ENCODE data around the gene TNRC6C.

The TNRC6C gene

GRCh38 chr17:78107457-78107856, 149.0 kb downstream of the TNRC6C start:
- ATAC-seq, result no peak
- TF ChIP-seq POU6F1 (CRISPR knock-in tag; IDR thresholded peaks at IDR 0.05; ENCODE audit: borderline replicate concordance, low read depth) (no peak), CSRNP3 (CRISPR knock-in tag; IDR thresholded peaks at IDR 0.05) (no peak), BACH2 (CRISPR knock-in tag; IDR thresholded peaks at IDR 0.05; ENCODE audit: borderline replicate concordance) (no peak), ZC3H10 (CRISPR knock-in tag; IDR thresholded peaks at IDR 0.05) (no peak), CREB5 (CRISPR knock-in tag; IDR thresholded peaks at IDR 0.05; ENCODE audit: low read depth) (no peak), ZNF8 (CRISPR knock-in tag; IDR thresholded peaks at IDR 0.05) (no peak), ZFP30 (CRISPR knock-in tag; IDR thresholded peaks at IDR 0.05) (no peak), ESRRG (CRISPR knock-in tag; IDR thresholded peaks at IDR 0.05) (no peak), CSDC2 (CRISPR knock-in tag; IDR thresholded peaks at IDR 0.05) (no peak)

GRCh38 chr17:78107976-78108725, 149.6 kb downstream of the TNRC6C start:
- TF ChIP-seq ISL1 (CRISPR knock-in tag; IDR thresholded peaks at IDR 0.05), result no peak
- TF ChIP-seq GLIS3 (CRISPR knock-in tag; IDR thresholded peaks at IDR 0.05), result no peak
- TF ChIP-seq PATZ1 (CRISPR knock-in tag; IDR thresholded peaks at IDR 0.05; ENCODE audit: borderline replicate concordance), result no peak
- no peak for TF ChIP-seq ZFP3 (CRISPR knock-in tag; IDR thresholded peaks at IDR 0.05)
- TF ChIP-seq TSHZ2 (CRISPR knock-in tag; IDR thresholded peaks at IDR 0.05), result no peak
- no peak for TF ChIP-seq ZNF70 (CRISPR knock-in tag; IDR thresholded peaks at IDR 0.05)
- no peak for TF ChIP-seq ZNF8 (CRISPR knock-in tag; IDR thresholded peaks at IDR 0.05)
- no peak for TF ChIP-seq SNAI2 (CRISPR knock-in tag; IDR thresholded peaks at IDR 0.05)
- no peak for TF ChIP-seq CSDC2 (CRISPR knock-in tag; IDR thresholded peaks at IDR 0.05)
- no peak for TF ChIP-seq ZFP30 (CRISPR knock-in tag; IDR thresholded peaks at IDR 0.05)
- TF ChIP-seq ZC3H10 (CRISPR knock-in tag; IDR thresholded peaks at IDR 0.05), result no peak
- no peak for TF ChIP-seq ZNF565 (CRISPR knock-in tag; conservative IDR thresholded peaks at IDR 0.05; ENCODE audit: low read depth)
- TF ChIP-seq TCF4 (CRISPR knock-in tag; IDR thresholded peaks at IDR 0.05; ENCODE audit: borderline replicate concordance), result no peak
- no peak for TF ChIP-seq RARB (CRISPR knock-in tag; IDR thresholded peaks at IDR 0.05)
- TF ChIP-seq OSR1 (CRISPR knock-in tag; IDR thresholded peaks at IDR 0.05), result no peak
- no peak for ATAC-seq

GRCh38 chr17:78108726-78109488, 150.4 kb downstream of the TNRC6C start:
- no peak for ATAC-seq
- TF ChIP-seq BACH2 (CRISPR knock-in tag; IDR thresholded peaks at IDR 0.05; ENCODE audit: borderline replicate concordance) (no peak), TCF4 (CRISPR knock-in tag; IDR thresholded peaks at IDR 0.05; ENCODE audit: borderline replicate concordance) (no peak), ESRRG (CRISPR knock-in tag; IDR thresholded peaks at IDR 0.05) (no peak), TSHZ2 (CRISPR knock-in tag; IDR thresholded peaks at IDR 0.05) (no peak), TOX (CRISPR knock-in tag; IDR thresholded peaks at IDR 0.05; ENCODE audit: borderline replicate concordance) (no peak), ZNF70 (CRISPR knock-in tag; IDR thresholded peaks at IDR 0.05) (no peak), CSDC2 (CRISPR knock-in tag; IDR thresholded peaks at IDR 0.05) (no peak), ARNTL (CRISPR knock-in tag; IDR thresholded peaks at IDR 0.05; ENCODE audit: borderline replicate concordance, low read depth) (no peak), ZC3H10 (CRISPR knock-in tag; IDR thresholded peaks at IDR 0.05) (no peak), ZNF8 (CRISPR knock-in tag; IDR thresholded peaks at IDR 0.05) (no peak), ZFP30 (CRISPR knock-in tag; IDR thresholded peaks at IDR 0.05) (no peak), ZNF565 (CRISPR knock-in tag; conservative IDR thresholded peaks at IDR 0.05; ENCODE audit: low read depth) (no peak)

Measured in SK-N-SH treated with all-trans-retinoic acid at 6 μM for 48 hours (cell line).